Measurements from ENCODE around the gene ABHD16A.
A peak's percentile ranks its signal among the peaks of the same experiment; 100 is the strongest.

The ABHD16A gene

GRCh38 chr6:31730631-31731086 is 27.5 kb upstream of the ABHD16A start:
- DNase-seq (ENCODE audit: low spot score), result no peak

GRCh38 chr6:31729979-31730630 is 27.0 kb upstream of the ABHD16A start:
- DNase-seq (ENCODE audit: low spot score), result no peak

GRCh38 chr6:31729515-31729978 is 26.4 kb upstream of the ABHD16A start:
- peak; percentile 93 for DNase-seq (ENCODE audit: low spot score)

GRCh38 chr6:31728767-31729514 is 25.8 kb upstream of the ABHD16A start, which contains the start of gene DDAH2:
DDAH2 (minus strand) TSS chr6:31729299; CDS start chr6:31729161, 138 bp downstream.
- DNase-seq (ENCODE audit: low spot score), result no peak

GRCh38 chr6:31727717-31728671 is 24.9 kb upstream of the ABHD16A start:
- DNase-seq (ENCODE audit: low spot score), result no peak

- no peak for DNase-seq (ENCODE audit: low spot score)
These were observed 24.1 kb upstream of the ABHD16A start for GRCh38 chr6:31727034-31727716.

GRCh38 chr6:31725502-31726350 is 22.6 kb upstream of the ABHD16A start:
- peak; percentile 84 for DNase-seq (ENCODE audit: low spot score)

- DNase-seq (ENCODE audit: low spot score), result no peak
These were observed 21.0 kb upstream of the ABHD16A start for GRCh38 chr6:31723980-31724691.

GRCh38 chr6:31723245-31723979 is 20.3 kb upstream of the ABHD16A start, which contains the start of gene MPIG6B:
MPIG6B (plus strand) TSS chr6:31723373; CDS start chr6:31723384, 11 bp downstream.
- no peak for DNase-seq (ENCODE audit: low spot score)

- no peak for DNase-seq (ENCODE audit: low spot score)
These were observed 19.0 kb upstream of the ABHD16A start for GRCh38 chr6:31722173-31722572.

GRCh38 chr6:31721351-31722020 is 18.4 kb upstream of the ABHD16A start, which contains the start of gene LY6G6C:
LY6G6C (minus strand) TSS chr6:31721746; CDS start chr6:31721679, 67 bp downstream.
- no peak for DNase-seq (ENCODE audit: low spot score)

GRCh38 chr6:31720196-31720770 is 17.2 kb upstream of the ABHD16A start:
- no peak for DNase-seq (ENCODE audit: low spot score)

GRCh38 chr6:31719001-31719400 is 15.9 kb upstream of the ABHD16A start:
- no peak for DNase-seq (ENCODE audit: low spot score)

- no peak for DNase-seq (ENCODE audit: low spot score)
These were observed 15.1 kb upstream of the ABHD16A start for GRCh38 chr6:31718265-31718664.

GRCh38 chr6:31717499-31718222 is 14.5 kb upstream of the ABHD16A start:
- DNase-seq (ENCODE audit: low spot score), result no peak

- DNase-seq (ENCODE audit: low spot score), result no peak
These were observed 12.2 kb upstream of the ABHD16A start, which contains the start of gene LY6G6D for GRCh38 chr6:31715022-31715958. LY6G6D (plus strand) TSS chr6:31715348; CDS start chr6:31715356, 8 bp downstream.

Data from COLO829 (cell line).